Lower leg skin (tissue), 3 donors: ENCODE measurements around the gene MDC1.

Experiments used
- POLR2A ChIP-seq, 2 donors: fragments of 450-650 bp; IDR thresholded peaks; one replicate each; pipeline ENCODE4 v1.6.1; 2016 to 2017; ENCODE audit warnings: antibody characterized with exemption in 2 of 2, mild to moderate bottlenecking in 1 of 2, moderate library complexity in 1 of 2
- TF ChIP-seq, protein P1 (sequence below), 3 donors: fragments of 450-650 bp; IDR thresholded peaks; one replicate each; pipeline ENCODE4 v1.5.1; 2016; ENCODE audit warnings: antibody characterized with exemption in 3 of 3, mild to moderate bottlenecking in 3 of 3, moderate library complexity in 2 of 3

DNA sequence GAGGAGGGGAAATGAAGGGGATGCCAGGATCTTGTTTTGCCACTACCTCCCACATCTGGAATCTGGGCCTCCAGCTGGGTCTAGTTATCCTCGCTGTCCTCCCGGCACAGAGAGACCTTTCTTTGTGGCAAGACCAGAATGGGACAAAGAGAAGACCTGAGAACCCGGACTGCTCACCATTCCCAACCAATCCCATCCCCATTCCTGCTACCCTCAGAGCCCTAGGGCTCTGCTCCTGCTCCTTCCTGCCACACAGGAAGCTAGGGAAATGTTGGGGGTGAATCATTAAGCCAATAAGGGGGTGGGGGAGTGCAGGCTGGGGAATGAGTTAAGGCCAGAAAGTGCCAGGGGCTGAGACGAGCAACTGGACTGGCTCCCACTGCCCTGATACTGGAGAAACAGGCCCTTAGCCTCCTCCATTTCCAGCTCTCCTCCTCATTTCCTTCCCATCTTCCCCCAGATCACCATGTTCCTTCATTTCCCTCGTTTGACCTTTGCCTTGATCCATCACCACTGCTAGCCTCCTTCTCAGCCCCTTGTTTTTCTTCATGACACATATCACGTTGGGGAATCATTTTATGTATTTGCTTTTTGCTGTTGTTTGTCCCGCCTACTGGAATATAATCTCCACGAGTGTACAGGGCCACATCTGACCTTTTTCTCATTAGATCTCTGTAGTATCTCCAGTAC, 31.9 kb upstream of the MDC1 start:
- TF ChIP-seq, protein P1, sequence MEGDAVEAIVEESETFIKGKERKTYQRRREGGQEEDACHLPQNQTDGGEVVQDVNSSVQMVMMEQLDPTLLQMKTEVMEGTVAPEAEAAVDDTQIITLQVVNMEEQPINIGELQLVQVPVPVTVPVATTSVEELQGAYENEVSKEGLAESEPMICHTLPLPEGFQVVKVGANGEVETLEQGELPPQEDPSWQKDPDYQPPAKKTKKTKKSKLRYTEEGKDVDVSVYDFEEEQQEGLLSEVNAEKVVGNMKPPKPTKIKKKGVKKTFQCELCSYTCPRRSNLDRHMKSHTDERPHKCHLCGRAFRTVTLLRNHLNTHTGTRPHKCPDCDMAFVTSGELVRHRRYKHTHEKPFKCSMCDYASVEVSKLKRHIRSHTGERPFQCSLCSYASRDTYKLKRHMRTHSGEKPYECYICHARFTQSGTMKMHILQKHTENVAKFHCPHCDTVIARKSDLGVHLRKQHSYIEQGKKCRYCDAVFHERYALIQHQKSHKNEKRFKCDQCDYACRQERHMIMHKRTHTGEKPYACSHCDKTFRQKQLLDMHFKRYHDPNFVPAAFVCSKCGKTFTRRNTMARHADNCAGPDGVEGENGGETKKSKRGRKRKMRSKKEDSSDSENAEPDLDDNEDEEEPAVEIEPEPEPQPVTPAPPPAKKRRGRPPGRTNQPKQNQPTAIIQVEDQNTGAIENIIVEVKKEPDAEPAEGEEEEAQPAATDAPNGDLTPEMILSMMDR (IDR thresholded peaks at IDR 0.05), result no peak
- no peak for TF ChIP-seq POLR2A (IDR thresholded peaks at IDR 0.05)
